HepG2 (cell line): ENCODE results near the gene CRIP1. TPM values are rescaled to one million over a fixed set of nuclear protein-coding genes. Genes with fewer than 3 reads are reported as not detected.

Experiments
- AGO1 ChIP-seq: fragments of 200-400 bp; formaldehyde crosslinking; IDR thresholded peaks from 2 replicates; pipeline ENCODE4 v1.6.1; 2017; ENCODE audit warnings: mild to moderate bottlenecking, low read depth, low read length, moderate library complexity; ENCODE audit not compliant: poor library complexity, severe bottlenecking
- ARID3A ChIP-seq: IDR thresholded peaks from 2 replicates; pipeline ENCODE4 v1.6.1; 2012; ENCODE audit warnings: low read depth, low read length, improper control_type of control experiment
- CAMTA2 ChIP-seq: sonication (generic); formaldehyde crosslinking; IDR thresholded peaks from 2 replicates; pipeline ENCODE4 v1.4.0; 2020; ENCODE audit warnings: mild to moderate bottlenecking, missing genetic modification reagents, borderline replicate concordance
- CBFB ChIP-seq: sonication (generic); formaldehyde crosslinking; IDR thresholded peaks from 2 replicates; pipeline ENCODE4 v1.4.0; 2020; ENCODE audit warnings: missing genetic modification reagents
- CEBPZ ChIP-seq: IDR thresholded peaks from 2 replicates; pipeline ENCODE4 v1.6.1; 2012; ENCODE audit warnings: low read length, improper control_type of control experiment
- GFI1 ChIP-seq: sonication (generic); formaldehyde crosslinking; IDR thresholded peaks from 2 replicates; pipeline ENCODE4 v1.5.0; 2020; ENCODE audit warnings: missing genetic modification reagents, mild to moderate bottlenecking, borderline replicate concordance
- KDM1A ChIP-seq: IDR thresholded peaks from 2 replicates; pipeline ENCODE4 v1.6.1; 2016; ENCODE audit warnings: missing compliant biosample characterization
- SRSF9 ChIP-seq: fragments of 200-400 bp; formaldehyde crosslinking; IDR thresholded peaks from 2 replicates; pipeline ENCODE4 v1.6.1; 2018; ENCODE audit warnings: borderline replicate concordance, mild to moderate bottlenecking, low read depth, low read length; ENCODE audit not compliant: insufficient read depth, poor library complexity, severe bottlenecking
- STAT6 ChIP-seq: sonication (generic); formaldehyde crosslinking; IDR thresholded peaks from 2 replicates; pipeline ENCODE4 v1.4.0; 2020; ENCODE audit warnings: missing genetic modification reagents, mild to moderate bottlenecking, borderline replicate concordance
- ZBTB37 ChIP-seq: sonication (generic); formaldehyde crosslinking; IDR thresholded peaks from 2 replicates; pipeline ENCODE4 v1.4.0; 2020; ENCODE audit warnings: mild to moderate bottlenecking, missing genetic modification reagents
- ZNF609 ChIP-seq: sonication (generic); formaldehyde crosslinking; IDR thresholded peaks from 2 replicates; pipeline ENCODE4 v1.4.0; 2020; ENCODE audit warnings: mild to moderate bottlenecking, missing genetic modification reagents, borderline replicate concordance
- ZNF644 ChIP-seq: IDR thresholded peaks from 2 replicates; pipeline ENCODE4 v1.6.1; 2016; ENCODE audit warnings: low read depth
- ZZZ3 ChIP-seq: sonication (generic); formaldehyde crosslinking; IDR thresholded peaks from 2 replicates; pipeline ENCODE4 v1.4.0; 2020; ENCODE audit warnings: missing genetic modification reagents, mild to moderate bottlenecking, borderline replicate concordance
- polyA plus RNA-seq, 8 experiments: library from polyadenylated mRNA; depleted of rRNA in 3 of 8; stranded (reverse) in 7 of 8; unstranded in 1 of 8; fragments of >200 nt; fragmentation: Illumina TruSeq in 4 of 8; extraction: Trizol in 4 of 8; gene quantifications; 2 replicates each; pipeline versions ENCODE4 v1.2.1 to v1.2.3, GENCODE V29; 2011 to 2016; ENCODE audit warnings: low read depth in 4 of 8, missing spikeins in 1 of 8, mixed read lengths in 1 of 8; ENCODE audit not compliant: insufficient read depth in 1 of 8
- total RNA-seq, 5 experiments: library from RNA; depleted of rRNA; stranded (reverse); fragments of >200 nt; fragmentation: Illumina TruSeq; extraction: Trizol; gene quantifications; 2 replicates each; pipeline ENCODE4 v1.2.3, GENCODE V29; 2016; ENCODE audit warnings: low read depth in 1 of 5

CRIP1 gene
- total and polyA plus RNA-seq, 2 of the 13 experiments (the other 11 are each of a cell fraction or from before 2014, with no cell fraction given): 53.9 to 59.5 TPM

GRCh38 chr14:105499256-105500035, 12.8 kb downstream of the CRIP1 start (continued):
- TF ChIP-seq STAT6 (CRISPR knock-in tag): no peak
- TF ChIP-seq CBFB (CRISPR knock-in tag): peak; percentile 34
- peak; percentile 92 for TF ChIP-seq AGO1
- peak; percentile 81; the same call in 1 of the 2 replicates for TF ChIP-seq ZBTB37 (CRISPR knock-in tag)
- no peak for TF ChIP-seq KDM1A
- peak; percentile 80 for TF ChIP-seq ZNF609 (CRISPR knock-in tag)
- peak; percentile 51; the same call in 1 of the 2 replicates for TF ChIP-seq GFI1 (CRISPR knock-in tag)
- TF ChIP-seq CAMTA2 (CRISPR knock-in tag): no peak
- TF ChIP-seq SRSF9: no peak
- no peak for TF ChIP-seq ARID3A
- no peak for TF ChIP-seq ZNF644
- TF ChIP-seq CEBPZ: no peak
- peak; percentile 25; the same call in 1 of the 2 replicates for TF ChIP-seq ZZZ3
